ENCODE measurements around the gene PAX7.
"Not testable (repeated sequence)": the region's sequence is repeated elsewhere in the genome, so short reads cannot be mapped to it uniquely, and the experiment has no call there.

PAX7 gene

GRCh38 chr1:18726368-18726767 lies 95.7 kb downstream of the PAX7 start:
- no peak for DNase-seq (ENCODE audit: low read depth, low spot score)

- DNase-seq (ENCODE audit: low read depth, low spot score): no peak
Observed at GRCh38 chr1:18727956-18728355, 97.3 kb downstream of the PAX7 start.

GRCh38 chr1:18730321-18730720 lies 99.7 kb downstream of the PAX7 start:
- no peak for DNase-seq (ENCODE audit: low read depth, low spot score)

GRCh38 chr1:18731148-18731547 lies 100.5 kb downstream of the PAX7 start:
- DNase-seq (ENCODE audit: low read depth, low spot score): no peak

DNA sequence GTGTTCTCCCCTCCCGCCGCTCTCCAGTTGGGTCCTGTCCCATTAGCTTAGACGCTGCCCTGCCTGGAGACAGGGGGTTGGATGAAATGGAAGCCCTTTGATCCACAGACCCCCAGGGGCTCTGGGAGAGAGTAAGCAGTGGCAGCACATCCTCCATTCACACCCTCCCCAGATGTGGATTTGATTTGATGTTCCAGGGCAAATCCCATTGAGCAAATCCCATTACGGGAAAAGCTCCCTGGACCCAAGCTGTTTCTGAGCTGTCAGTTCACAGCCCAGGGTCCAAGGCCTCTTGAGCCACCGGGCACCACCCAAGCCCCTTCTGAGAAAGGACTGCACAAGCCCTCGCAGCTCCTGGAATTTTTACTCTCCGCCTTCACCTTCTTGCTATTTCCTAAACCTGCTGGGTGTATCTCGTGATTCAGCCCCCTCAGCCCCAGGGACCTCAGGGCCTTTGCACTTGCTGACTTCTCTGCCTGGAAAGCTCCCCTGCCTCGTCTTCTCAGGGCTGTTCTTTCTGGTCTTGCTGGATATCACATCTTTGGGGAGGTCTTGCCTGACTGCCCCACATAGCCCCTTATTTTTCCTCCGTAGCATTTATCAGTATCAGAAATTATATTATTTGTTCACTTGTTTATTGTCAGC lies 101.1 kb downstream of the PAX7 start:
- DNase-seq (ENCODE audit: low read depth, low spot score): no peak

DNA sequence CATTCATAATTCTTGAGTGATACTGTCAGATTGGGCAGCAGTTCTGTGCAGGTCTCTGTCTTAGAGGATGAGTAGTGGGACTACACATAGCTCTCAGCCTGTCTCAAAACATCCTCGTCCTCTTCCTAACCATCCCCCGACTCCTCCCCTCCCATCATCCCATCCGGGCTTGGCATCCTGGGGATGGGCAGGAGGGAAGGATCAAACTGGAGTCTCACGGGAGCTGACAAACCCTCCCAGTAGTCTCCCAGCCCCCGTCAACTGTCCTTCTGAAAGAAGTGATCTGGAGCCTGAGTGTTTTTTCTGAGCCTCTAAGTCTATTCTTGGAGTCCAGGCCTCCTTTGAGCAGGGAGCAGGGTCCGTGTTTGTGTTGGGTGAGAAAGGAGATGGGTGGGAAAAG lies 102.0 kb downstream of the PAX7 start:
- no peak for DNase-seq (ENCODE audit: low read depth, low spot score)

DNA sequence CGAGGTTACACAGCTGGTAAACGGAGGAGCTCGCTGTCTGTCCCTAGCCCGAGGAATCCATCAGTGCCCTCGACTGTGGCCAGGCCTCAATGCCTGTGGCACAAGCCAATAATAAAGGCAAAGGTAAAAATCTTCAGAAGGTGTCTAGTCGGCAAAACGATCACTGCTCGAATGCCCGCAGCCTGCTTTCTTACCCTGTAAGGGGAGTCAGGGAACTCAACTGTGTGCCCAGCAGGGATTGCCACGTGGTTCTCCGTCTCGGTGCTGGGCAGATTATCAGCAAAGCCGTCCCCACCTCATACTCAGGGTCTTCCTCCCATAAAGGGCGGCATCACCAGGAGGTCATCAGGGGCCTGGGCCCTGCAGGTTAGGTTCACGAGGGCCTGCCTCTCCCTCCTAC lies 103.4 kb downstream of the PAX7 start:
- DNase-seq (ENCODE audit: low read depth, low spot score): no peak

DNA sequence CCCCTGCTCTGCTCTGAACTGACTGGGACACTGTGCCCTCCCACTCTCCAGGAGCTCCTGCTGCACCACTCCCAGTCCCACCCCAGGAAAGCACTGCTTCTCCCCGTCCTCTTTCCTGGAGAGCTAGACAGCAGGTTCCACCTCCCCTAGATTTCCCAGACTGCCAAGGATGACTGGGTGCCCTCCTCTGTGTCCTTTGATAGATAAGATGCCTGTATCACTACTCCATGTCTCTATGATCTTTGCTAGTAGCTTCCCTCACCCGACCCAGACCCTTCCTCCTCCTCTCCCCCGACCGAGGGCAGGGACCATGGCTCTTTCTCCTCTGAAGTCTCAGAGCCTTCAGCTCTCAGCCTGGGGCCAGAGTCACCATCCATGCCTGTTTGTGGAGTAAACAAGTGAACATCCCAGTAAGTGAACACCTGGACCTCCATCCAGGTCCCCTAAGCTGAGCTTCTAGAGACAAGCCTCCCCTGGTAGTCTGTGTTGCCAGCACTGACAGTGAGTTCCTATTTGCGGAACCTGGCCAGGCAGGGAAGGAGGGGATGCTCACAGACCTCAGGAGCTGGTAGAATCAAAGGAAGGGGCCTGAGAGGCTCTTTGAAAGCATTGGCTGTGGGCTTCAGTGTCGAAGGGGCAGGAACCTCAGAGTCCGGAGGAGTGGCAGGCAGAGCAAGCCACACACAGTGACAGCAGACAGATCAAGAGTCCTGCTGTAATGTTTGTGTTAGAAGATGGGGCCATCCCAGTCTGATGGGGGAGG lies 104.0 kb downstream of the PAX7 start:
- no peak for DNase-seq (ENCODE audit: low read depth, low spot score)

DNA sequence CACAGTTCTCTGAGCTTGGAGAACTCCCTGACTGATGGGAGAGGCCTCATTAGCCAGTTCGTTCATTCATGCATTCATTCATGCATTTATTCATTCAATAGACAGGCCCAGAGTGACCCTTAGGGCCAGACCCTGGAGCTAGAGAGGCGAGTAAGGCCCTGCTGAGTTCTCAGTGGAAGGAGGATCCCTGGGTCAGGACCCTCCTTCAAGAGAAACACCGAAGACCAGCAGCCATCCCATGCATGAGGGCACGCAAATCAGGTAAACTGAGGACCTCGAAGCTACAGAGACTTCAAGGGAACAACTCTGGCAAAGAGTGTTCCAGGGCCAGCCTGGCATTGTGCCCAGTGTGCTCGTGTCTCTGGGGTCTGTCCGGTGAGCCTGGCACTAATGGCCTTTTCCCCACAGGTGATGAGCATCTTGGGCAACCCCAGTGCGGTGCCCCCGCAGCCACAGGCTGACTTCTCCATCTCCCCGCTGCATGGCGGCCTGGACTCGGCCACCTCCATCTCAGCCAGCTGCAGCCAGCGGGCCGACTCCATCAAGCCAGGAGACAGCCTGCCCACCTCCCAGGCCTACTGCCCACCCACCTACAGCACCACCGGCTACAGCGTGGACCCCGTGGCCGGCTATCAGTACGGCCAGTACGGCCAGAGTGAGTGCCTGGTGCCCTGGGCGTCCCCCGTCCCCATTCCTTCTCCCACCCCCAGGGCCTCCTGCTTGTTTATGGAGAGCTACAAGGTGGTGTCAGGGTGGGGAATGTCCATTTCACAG lies 104.8 kb downstream of the PAX7 start:
- DNase-seq (ENCODE audit: low read depth, low spot score): no peak

- DNase-seq (ENCODE audit: low read depth, low spot score): no peak
Observed at GRCh38 chr1:18736958-18737357, 106.3 kb downstream of the PAX7 start.

- DNase-seq (ENCODE audit: low read depth, low spot score): no peak
Observed at GRCh38 chr1:18738126-18738525, 107.5 kb downstream of the PAX7 start.

GRCh38 chr1:18738617-18739016 lies 108.0 kb downstream of the PAX7 start:
- no peak for DNase-seq (ENCODE audit: low read depth, low spot score)

- DNase-seq (ENCODE audit: low read depth, low spot score): no peak
Observed at GRCh38 chr1:18739408-18739807, 108.8 kb downstream of the PAX7 start.

DNA sequence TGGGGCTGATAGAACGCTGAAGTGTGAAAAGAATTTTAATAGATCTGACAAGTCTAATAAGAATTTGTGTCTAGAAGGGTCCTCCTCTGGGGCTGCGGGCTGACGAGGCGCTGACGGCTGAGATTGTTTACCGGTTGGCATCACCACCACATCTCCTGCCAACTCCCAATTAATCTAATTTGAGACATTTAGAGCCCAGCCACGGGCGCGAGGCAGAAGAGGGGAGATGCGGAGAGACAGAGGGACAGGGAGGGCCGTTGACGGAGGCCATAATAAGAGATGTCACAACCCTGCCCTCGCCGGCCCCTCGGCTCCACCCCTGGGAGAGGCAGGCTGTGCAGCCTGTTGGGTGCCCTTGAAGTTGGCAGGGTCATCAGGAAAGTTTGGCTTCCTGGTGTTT lies 109.3 kb downstream of the PAX7 start:
- no peak for DNase-seq (ENCODE audit: low read depth, low spot score)

DNA sequence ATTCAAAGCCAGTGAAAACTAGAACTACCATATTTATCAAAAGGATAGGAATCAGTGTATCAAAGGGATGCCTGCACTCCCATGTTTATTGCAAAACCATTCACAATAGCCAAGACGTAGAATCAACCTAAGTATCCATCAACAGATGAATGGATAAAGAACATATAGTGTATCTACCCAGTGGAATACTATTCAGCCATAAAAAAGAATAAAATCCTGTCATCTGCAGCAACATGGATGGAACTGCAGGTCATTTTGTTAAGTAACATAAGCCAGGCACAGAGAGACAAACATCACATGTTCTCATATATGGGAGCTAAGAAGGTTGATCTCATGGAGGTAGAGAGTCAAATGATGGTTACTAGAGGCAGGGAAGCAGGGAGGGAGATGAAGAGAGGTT lies 110.0 kb downstream of the PAX7 start:
- no peak for DNase-seq (ENCODE audit: low read depth, low spot score)

GRCh38 chr1:18743233-18743632 lies 112.6 kb downstream of the PAX7 start:
- DNase-seq (ENCODE audit: low read depth, low spot score): no peak

GRCh38 chr1:18744381-18744780 lies 113.7 kb downstream of the PAX7 start:
- not testable (repeated sequence) for DNase-seq (ENCODE audit: low read depth, low spot score)

DNA sequence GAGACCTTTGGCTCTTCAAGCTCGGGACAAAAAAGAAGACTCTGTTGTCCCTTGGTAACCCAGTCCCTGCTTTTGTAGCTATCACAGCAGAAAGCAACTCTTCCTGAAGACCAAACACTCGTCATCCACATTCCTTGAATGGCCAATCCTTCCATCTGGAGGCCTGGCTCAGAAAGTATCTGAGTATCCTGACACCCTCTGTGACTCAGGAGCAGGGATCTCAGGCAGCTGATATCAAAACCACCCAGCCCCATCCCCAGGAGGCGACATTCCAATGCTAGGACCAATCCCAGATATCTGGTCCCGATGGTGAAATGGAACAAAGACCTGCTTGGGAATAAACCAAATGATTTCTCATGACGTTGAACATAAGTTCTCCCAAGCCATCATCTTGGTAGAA lies 116.3 kb downstream of the PAX7 start:
- no peak for DNase-seq (ENCODE audit: low read depth, low spot score)

- DNase-seq (ENCODE audit: low read depth, low spot score): no peak
Observed at GRCh38 chr1:18747671-18748070, 117.0 kb downstream of the PAX7 start.

- DNase-seq (ENCODE audit: low read depth, low spot score): no peak
Observed at GRCh38 chr1:18748435-18748834, 117.8 kb downstream of the PAX7 start.

DNA sequence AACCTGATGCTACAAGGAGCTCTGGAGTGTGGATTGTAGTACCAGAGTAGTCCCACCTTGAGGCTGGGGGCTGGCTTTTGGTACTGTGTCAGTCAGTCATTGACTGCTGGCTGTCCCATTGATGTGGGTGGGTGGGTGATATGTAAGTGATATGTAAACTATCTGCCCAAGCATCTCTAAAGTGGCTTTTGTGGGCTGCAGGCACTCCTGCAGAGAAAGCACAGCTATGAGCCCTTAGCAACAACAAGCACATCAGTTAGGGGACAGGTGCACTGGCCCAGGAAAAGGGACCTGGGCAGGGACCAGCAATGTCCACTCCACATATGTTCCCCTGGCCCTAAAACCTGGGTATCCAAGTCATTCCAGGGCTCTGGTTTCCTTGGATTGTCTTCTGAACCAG lies 118.9 kb downstream of the PAX7 start:
- DNase-seq (ENCODE audit: low read depth, low spot score): no peak

GRCh38 chr1:18750600-18750999 lies 120.0 kb downstream of the PAX7 start:
- no peak for DNase-seq (ENCODE audit: low read depth, low spot score)

GRCh38 chr1:18751425-18751824 lies 120.8 kb downstream of the PAX7 start:
- DNase-seq (ENCODE audit: low read depth, low spot score): no peak
